Cardiac septum (tissue), 1 donor: ENCODE measurements around the gene PRDX5. TPM values are rescaled to one million over a fixed set of nuclear protein-coding genes. Genes with fewer than 3 reads are reported as not detected.

ENCODE experiments used
- DNase-seq: peaks from one replicate; pipeline ENCODE4 v3.0.0-alpha.2; 2020; ENCODE audit warnings: low spot score
- intact Hi-C: fragments of 100-400 bp; cut with DNase I; formaldehyde crosslinking; loops from one replicate; pipeline ENCODE4 v1.14.0; 2022
- long read RNA-seq: library from polyadenylated mRNA; unstranded; transcript quantifications from one replicate; pipeline ENCODE4 v2.0.0, GENCODE V29; 2021
- total RNA-seq: library from RNA; stranded (reverse); fragmentation: NEBNext Ultra II Directional; extraction: Animal tissue kit (Norgen Biotek cat#: 25700); gene quantifications from one replicate; pipeline ENCODE4 v1.2.1, GENCODE V29; 2021
- donor health status: DM: no; HTN: no; CAD: no.

PRDX5 gene
- total RNA-seq, result 208 TPM
- long read RNA-seq, transcript PRDX5-201 (6 exons, 893 nt), result major isoform, 169 of 189 reads
- long read RNA-seq, partial matches to known transcripts, result 4 of 189 reads
- long read RNA-seq, other reads (novel, unspliced or antisense), result 11 of 189 reads

DNA sequence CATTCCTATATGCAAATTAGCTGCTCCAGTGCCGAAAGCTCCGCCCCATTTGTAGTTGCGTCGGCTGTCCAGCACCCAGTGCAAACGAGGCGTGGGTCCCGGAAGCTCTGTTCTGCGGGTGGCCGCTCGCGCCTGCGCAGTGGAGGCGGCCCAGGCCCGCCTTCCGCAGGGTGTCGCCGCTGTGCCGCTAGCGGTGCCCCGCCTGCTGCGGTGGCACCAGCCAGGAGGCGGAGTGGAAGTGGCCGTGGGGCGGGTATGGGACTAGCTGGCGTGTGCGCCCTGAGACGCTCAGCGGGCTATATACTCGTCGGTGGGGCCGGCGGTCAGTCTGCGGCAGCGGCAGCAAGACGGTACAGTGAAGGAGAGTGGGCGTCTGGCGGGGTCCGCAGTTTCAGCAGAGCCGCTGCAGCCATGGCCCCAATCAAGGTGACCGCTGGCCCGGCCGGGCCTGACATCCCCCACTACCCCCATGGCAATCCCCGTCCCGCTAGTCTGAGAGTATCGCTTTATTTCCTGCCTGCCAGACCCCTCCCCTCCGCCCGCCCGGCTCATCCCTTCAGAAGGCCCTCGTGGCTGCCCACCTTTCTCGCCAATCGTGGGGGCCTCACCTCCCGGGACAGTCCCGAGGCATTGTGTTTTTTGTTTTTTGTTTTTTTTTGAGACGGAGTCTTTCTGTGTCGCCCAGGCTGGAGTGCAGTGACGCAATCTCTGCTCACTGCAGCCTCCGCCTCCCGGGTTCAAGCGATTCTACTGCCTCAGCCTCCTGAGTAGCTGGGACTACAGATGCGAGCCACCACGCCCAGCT is at the start of gene PRDX5:
PRDX5 (plus strand) TSS at position 161 of the 805 bp plus-strand sequence; CDS start at position 256, 95 bp downstream.
- DNase-seq, result peak; percentile 99
- intact Hi-C loops, result loop anchor here (2.0 kb wide), 2 partner anchors 25 to 41 kb away; partner anchors contain the start of gene RPS6KA4

DNA sequence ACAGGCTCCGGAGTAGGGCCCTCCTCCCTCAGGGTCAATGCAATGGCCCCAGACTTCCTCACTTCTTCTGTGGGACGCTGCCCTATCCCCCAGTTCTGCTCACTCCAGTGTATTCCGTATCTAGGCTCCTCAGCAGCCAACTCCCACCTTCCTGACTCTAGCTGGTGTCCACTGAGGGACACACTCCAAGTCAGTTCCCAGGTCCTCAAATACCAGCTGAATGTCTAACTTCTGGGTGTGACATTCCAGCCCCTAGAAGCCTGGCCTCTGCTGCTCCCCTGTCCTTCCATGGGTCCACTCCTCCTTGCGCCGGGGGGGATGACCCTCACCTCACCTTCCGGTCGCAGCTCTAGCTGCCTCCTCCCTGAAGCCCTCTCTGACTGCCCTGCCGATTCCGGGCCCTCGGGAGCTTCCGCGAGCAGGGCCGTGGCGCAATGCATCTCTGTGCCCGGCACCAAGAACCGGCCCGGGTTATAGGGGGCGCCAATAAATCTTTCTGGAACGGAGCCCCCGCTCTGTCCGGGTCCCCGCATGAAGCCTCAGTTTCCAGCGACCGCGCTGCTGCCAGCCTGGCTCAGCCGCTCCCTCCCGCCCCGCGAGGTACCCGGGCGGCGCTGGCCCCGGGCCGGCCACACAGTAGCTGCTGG is 48.9 kb upstream of the PRDX5 start:
- intact Hi-C loops, result loop anchor here (1.0 to 5.0 kb wide), 4 partner anchors 22 to 64 kb away; partner anchors contain the start of genes CATSPERZ, NUDT22 and TRPT1

DNA sequence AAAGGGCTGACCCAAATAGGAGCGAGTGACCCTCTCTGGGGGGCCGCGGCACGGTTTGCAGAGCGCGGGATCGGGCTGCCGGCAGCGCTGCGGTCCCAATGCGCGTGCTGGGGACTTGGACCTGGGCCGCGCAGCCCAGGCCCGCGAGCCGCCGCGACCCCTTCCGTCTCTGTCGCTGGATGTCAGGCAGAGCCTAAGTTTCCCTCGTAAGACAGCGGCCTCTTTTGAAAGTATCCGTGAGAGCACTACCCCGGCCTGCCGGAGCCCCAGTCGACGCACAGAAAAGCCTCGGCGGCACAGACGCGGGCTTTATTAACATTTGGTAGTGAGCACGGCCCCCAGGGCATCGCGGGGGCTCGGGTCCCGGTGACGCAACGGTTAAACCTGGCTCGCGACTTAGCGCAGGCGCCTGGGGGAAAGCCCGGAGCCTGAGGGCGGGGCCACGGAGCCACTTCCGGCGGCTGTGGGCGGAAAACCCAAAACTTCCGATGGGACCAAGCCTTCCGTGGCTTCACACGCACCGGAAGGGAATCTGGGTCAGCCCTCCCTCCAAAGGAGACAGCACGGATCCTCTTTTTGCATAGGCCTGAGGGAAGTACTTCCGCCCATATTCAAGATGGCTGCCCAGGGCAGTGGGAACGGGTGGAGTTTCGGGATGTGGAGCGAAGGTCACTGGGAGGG is 48.2 kb upstream of the PRDX5 start:
- peak; percentile 99 for DNase-seq
- intact Hi-C loops, result loop anchor here (1.0 to 5.0 kb wide), 5 partner anchors 16 to 65 kb away; partner anchors contain the start of genes CATSPERZ, GPR137, NUDT22 and TRPT1

More for the DNA sequence above, 48.9 kb upstream of the PRDX5 start:
- peak; percentile 84 for DNase-seq

DNA sequence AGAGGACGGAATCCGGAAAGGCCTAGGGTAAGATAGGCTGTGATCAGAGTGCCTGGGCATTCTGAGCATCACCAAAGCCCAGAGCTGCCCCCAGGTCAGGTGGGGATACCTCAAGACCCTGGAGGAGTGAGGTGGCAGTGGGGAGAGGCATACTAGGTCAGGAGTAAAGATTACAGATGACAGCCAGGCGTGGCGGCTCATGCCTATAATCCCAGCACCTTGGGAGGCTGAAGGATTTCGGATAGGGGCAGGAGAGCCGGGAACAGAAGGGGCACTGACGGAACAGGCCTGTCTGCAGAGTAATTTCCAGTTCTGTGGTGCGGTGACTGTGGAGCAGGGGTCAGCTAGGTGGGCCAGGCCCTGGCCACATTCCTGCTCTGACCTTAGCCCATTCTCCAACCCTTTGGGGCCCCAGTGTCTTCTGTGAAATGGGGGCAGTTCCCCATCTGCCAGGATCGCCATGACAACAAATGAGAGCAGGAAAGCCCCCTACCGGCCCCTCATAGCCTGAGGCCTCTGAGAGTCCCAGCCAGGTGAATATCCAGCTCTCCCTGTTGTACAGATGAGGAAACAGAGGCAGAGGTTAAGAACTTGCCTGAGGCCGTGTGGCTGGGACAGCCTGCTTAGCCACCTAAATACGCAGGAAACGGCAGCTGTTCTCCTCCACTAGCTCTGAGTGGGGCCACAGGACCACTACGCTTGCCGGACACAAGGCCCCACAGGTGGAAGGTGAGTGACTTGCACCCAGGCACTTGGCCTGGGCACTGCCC is 42.7 kb upstream of the PRDX5 start:
- intact Hi-C loops, result no loop called here
- no peak for DNase-seq

DNA sequence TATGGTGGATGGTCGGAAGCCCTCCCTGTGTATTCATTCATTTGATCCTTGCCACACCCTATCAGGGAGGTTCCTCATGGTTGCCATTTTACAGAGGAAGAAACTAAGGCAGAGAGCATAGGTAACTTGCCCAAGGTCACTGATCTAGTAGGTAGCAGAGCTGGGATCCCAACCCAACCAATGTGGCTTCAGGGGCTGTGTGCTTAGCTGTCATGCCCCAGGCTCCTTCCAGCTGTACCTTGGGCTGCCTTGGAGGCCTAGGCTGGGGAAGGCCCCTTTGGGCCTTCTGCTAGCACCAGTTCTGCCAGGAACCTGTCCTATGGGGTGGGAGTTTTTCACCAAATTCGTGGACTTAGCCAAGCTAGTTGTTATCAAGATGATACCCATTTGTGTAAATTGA is 42.1 kb upstream of the PRDX5 start:
- intact Hi-C loops, result no loop called here

DNA sequence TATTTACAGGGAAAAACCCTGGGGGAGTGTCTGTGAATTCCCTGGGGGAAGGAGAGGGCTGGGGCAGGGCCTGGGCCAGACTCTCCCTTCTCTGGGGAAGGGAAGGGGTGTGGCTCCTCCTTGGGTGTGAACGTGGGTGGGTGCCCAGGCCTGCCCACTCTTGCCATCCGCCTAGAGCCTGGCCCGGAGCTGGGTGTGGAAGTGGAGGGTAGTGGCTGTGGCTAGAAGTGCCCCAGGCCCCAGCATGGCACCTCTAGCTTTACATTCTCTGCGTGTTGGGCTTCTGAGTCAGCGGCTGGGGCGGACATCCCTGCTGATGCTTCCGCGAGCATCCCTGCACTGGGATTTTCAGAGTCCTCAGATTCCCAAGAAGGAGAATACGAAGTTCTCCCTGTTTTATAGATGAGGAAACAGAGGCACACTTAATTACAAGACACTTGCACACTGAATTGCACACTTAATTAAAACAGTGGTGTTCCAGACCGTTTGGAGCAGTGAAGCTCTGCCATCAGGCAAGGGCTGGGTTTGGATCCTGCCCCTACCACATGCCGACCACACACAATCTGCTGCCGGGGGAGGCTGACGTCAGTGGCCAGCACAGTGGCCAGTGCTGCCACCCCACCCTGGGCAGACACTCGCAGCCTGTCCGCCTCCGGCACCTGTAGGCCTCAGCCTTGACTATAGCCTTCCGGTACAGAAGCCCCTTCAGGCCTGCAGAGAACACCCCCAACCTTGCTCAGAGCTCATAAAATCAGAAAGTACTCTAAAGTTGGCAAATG is 41.1 kb upstream of the PRDX5 start:
- intact Hi-C loops, result no loop called here
- no peak for DNase-seq

More for the DNA sequence above, 42.1 kb upstream of the PRDX5 start:
- DNase-seq, result no peak

DNA sequence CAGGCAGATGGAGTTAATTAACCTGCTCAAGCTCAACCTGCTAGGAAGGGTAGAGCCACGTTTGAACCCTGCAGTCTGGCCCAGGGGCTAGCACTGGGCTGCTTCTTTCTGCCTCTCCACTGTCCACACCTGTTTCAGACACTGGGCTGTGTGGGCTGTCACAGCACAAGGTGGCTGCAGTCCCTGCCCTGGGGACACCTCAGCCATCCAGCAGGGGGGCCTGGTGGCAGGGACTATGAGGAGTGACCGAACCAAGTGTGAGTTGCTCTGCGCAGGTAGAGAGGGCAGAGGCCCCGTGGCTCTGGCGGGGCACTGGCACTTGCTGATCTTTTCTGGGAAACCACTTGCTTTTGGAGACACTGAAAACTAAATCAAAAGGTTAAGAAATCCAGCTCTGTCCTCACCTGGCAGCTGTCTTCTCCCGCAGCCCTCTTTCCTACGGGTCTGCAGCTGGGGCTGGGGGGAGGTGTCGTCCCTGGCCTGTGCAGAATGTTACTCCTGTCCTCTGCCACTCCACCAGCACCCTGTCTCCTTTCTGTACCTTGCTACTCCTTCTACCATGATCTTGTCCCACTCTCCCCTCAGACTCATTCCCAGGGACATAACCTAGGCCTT is 39.2 kb upstream of the PRDX5 start:
- intact Hi-C loops, result no loop called here
- no peak for DNase-seq

DNA sequence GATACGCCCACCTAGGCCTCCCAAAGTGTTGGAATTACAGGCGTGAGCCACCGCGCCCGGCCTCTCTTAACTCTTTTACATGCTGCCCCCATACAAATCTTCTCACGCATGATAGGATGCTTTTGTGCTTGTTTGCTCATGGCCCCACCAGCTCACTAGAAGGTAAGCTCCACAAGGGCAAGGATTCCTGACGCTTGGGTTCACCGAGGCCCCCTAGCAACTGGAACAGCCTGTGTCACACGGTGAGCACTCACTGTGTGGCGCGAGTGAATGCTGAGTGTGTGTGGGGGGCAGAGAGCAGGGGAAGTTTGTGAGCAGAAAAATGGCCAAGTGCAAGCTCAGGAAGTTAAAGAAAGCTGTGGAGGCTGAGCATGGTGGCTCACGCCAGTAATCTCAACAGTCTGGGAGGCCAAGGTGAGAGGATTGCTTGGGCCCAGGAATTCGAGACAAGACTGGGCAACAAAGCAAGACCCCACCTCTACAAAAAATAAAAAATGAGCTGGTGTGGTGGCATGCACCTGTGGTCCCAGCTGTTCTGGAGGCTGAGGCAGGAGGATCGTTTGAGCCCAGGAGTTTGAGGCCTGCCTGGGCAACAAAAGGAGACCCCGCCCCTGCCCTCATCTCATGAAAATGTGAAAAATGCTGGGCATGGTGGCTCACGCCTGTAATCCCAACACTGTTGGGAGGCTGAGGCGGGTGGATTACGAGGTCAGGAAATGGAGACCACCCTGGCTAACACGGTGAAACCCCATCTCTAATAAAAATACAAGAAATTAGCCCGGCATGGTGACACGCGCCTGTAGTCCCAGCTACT is 35.8 kb upstream of the PRDX5 start:
- intact Hi-C loops, result no loop called here
- no peak for DNase-seq

DNA sequence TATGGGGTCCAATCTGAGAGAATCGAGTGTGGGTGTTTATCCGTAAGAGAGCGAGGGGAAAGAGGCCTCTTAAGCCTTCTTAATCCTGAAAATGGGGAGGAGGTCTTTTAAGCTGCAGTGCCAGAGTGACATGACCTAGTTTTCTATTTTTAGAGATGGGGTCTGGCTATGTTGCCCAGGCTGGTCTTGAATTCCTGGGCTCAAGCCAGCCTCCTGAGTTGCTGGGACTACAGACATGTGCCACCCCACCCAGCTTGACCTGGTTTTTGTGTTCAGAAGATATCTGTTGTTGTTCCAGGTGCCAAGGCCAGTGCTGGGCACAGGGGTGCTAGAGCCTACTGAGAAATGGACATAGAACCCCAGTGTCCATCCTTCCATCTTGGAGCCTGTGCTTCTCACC is 34.8 kb upstream of the PRDX5 start:
- intact Hi-C loops, result no loop called here
- DNase-seq, result no peak

DNA sequence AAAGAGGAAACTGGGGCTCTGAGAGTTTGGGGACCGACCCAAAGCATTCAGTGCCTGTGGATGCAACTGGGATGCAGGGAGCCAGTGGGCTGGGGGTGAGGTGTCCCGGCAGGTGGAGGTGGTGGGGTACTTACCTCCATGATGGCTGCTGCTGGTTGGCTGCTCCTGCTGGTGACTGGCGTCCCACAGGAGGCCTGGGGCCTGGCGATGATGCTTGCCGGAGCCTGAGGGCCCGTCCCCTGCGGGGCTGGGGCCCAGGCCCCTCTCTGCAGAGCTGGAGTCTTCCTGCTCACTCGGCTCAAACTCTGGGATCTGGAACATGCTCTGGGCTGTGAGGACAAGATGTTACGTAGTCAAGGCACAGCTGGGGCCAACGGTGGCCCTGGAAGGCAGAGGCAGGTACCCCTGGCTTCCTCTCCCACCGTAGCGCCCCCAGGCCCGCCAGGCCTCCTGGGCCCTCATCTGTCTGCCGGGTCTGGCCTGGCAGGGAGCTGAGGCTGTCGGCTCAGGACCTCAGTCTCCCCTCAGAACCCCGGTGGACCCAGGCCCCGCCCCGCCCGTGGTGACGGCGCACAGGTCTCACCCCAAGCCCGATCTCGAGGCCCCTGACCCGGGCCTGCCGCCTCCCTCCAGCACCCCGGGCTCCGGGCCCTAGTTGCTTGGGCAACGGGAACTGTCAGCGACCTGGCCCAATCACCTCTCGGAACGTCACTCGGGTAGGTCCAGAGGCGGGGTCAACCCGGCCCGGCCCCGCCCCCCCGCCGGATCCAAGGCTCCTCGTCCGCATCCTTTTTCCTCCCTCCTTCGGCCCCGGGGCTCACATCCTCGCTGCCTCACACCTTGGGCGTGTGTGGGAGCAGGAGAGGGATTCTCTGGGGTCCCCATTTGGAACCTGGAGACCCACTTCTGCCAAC is 33.6 kb upstream of the PRDX5 start, which contains the start of gene BAD:
BAD (minus strand) TSS at position 618 of the 914 bp plus-strand sequence; CDS start at position 321, 297 bp downstream.
- peak; percentile 98 for DNase-seq
- intact Hi-C loops, result loop anchor here (2.0 kb wide), 1 partner anchor 20 kb away; the partner anchor contains the start of gene ESRRA

DNA sequence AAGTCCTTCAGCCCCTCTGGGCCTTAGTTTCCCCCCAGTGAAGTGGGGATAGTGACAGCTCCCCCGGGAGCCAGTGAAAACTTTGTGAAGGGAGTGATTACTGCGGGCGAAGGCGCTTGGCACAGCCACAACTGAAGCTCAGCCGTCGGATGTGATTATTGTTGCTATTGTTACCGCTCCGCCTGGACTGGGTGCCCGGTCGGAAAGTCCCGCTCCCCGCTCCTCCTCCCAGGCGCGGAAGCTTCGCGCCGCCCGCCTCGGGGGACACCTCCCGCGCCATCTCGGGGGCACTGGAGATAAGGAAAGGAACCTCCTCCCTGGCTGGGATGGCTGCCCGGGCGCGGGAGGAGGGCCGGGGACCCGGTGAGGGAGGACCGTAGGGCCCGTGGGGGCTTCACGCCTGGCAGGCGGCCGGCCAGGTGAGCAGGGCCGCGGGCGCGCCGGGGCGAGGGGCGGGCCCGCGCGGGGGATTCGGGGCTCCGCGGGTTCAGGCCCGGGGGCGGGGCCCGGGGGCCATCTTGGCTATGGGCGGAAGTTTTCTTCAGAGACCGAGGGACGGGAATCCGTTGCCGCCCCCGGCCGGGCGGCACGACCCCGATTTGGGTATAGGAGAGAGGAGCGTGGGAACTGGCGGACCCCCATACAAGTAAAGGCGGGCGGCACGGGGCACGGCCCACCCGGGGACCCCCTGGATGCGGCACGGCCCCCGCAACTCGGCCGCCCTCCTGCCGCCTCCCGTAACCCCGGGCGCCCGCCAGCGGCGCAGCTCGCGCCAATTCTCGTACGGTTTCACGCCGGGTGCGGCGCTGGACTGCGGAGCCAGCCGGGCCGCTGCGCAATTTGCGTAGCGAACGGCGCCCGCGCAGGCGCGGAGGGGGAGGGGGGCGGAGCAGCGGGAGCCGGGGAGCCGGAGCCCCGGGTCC is 32.7 kb upstream of the PRDX5 start, which contains the start of gene GPR137:
GPR137 (plus strand) TSS at position 887 of the 923 bp plus-strand sequence. CDS start 677 bp downstream, outside the sequence.
- peak; percentile 95 for DNase-seq
- intact Hi-C loops, result loop anchor here (1.0 to 2.0 kb wide), 2 partner anchors 15 to 20 kb away; partner anchors contain the start of gene ESRRA

DNA sequence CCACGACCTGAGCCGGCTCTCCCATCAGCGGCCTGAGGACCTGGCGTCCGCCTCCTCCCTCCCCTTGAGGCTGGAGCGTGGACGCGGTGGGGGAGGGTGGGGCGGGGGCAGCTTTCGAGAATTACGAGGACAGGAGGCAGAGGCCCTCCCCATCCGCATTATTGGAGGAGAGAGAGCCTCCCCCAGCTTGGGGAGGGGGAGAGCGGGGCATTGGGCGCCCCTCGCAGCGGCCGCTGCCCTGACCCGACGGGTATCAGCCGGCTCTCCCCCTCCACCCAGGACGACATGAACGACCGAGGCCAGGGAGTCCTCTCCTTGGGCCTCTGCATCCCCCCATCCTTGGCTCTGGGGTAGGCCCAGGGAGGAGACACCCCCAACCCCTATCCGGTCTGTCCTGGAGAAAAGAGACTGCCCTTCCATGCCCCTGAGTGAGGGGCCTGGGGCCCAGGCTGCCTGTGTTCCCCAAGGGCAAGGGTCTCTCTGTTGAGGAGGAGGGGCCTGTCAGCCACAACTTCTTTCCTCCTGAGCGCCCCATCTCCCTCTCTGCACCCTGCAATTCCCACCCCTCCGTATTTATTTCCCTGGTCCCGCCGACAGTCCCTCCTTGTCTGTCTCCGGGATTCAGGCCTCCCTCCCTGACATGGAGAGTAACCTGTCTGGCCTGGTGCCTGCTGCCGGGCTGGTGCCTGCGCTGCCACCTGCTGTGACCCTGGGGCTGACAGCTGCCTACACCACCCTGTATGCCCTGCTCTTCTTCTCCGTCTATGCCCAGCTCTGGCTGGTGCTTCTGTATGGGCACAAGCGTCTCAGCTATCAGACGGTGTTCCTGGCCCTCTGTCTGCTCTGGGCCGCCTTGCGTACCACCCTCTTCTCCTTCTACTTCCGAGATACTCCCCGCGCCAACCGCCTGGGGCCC is 31.8 kb upstream of the PRDX5 start:
- DNase-seq, result no peak
- intact Hi-C loops, result loop anchor here (1.0 to 2.0 kb wide), 2 partner anchors 16 to 19 kb away; partner anchors contain the start of gene ESRRA

DNA sequence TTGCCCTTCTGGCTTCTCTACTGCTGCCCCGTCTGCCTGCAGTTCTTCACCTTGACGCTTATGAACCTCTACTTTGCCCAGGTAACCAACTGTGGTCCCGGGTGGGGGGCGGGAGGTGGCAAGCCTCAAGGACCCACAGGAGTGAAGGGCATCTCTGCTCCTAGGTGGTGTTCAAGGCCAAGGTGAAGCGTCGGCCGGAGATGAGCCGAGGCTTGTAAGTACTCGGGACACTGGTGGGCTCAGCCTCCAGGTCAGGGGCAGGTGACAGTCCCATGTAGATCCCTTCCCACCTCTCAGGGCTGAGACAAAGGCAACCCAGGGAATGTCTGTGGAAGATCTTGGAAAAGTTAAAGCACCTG is 31.1 kb upstream of the PRDX5 start:
- intact Hi-C loops, result no loop called here
- no peak for DNase-seq
